Activated B cell treated with CpG ODN at 0.5 μM for 24 hours (primary cell): ENCODE data around the gene RCSD1. TPM values are rescaled to one million over a fixed set of nuclear protein-coding genes. Genes with fewer than 3 reads are reported as not detected.
"Not testable (repeated sequence)": the region's sequence is repeated elsewhere in the genome, so short reads cannot be mapped to it uniquely, and the experiment has no call there.

ENCODE experiments used
- ATAC-seq: fragments of 200-7000 bp; cut with Tn5 transposase; one replicate; pipeline ENCODE4 v1.10.0; 2021; ENCODE audit warnings: low read depth, mild to moderate bottlenecking, moderate library complexity
- CTCF ChIA-PET: fragments of 350-600 bp; sonication (Branson Sonifier 250); formaldehyde crosslinking; loops from one replicate; lab custom pipeline; 2021; ENCODE audit warnings: antibody characterized with exemption; lab: Charles Lee
- POLR2A ChIA-PET: fragments of 350-600 bp; sonication (Branson Sonifier 250); formaldehyde crosslinking; loops from one replicate; lab custom pipeline; 2021; ENCODE audit warnings: antibody characterized with exemption; lab: Charles Lee
- DNase-seq: peaks from one replicate; pipeline ENCODE4 v3.0.0; 2022
- H3K27ac Mint-ChIP-seq: one replicate; pipeline ENCODE4 v1.8.0; 2020; ENCODE audit warnings: mixed read lengths
- H3K27me3 Mint-ChIP-seq: one replicate; pipeline ENCODE4 v1.8.0; 2021; ENCODE audit warnings: mixed read lengths
- H3K36me3 Mint-ChIP-seq: one replicate; pipeline ENCODE4 v1.8.0; 2021; ENCODE audit warnings: low read depth, mixed read lengths
- H3K4me1 Mint-ChIP-seq: one replicate; pipeline ENCODE4 v1.8.0; 2021; ENCODE audit warnings: mixed read lengths
- H3K4me3 Mint-ChIP-seq: one replicate; pipeline ENCODE4 v1.8.0; 2020; ENCODE audit warnings: mild to moderate bottlenecking, mixed read lengths
- H3K9me3 Mint-ChIP-seq: one replicate; pipeline ENCODE4 v1.8.0; 2020; ENCODE audit warnings: mixed read lengths
- CTCF ChIP-seq: fragments of 200-600 bp; IDR thresholded peaks from one replicate; pipeline ENCODE4 v1.8.0; 2022; ENCODE audit warnings: antibody characterized with exemption, mild to moderate bottlenecking
- intact Hi-C: fragments of 100-400 bp; cut with micrococcal nuclease; formaldehyde crosslinking; loops from one replicate; pipeline ENCODE4 v1.15.1; 2024
- total RNA-seq: library from RNA; stranded (reverse); gene quantifications from 2 replicates; pipeline ENCODE4 v1.2.3, GENCODE V29; 2022

The RCSD1 gene
- total RNA-seq, 1 donor from 2014 or later, result 185 TPM

- ChIA-PET POLR2A (interaction anchor here (1.0 to 7.3 kb wide), 3 partner anchors 11 to 82 kb away, joined by 3 to 321 read pairs (median 20); partner anchors contain the start of gene RCSD1), CTCF (interaction anchor here (6.5 kb wide), 1 partner anchor 12 kb away, joined by 78 read pairs; no protein-coding TSS in a partner anchor)
- H3K27me3 Mint-ChIP-seq, result no peaks in the 10 kb centered on the region
- DNase-seq, result no peak
- peak overlapping the region; percentile 21 for H3K27ac Mint-ChIP-seq
- peaks cover 10% of the 10 kb centered on the region for H3K9me3 Mint-ChIP-seq
- no peak overlapping the region for H3K4me3 Mint-ChIP-seq
- no peak for ATAC-seq
- peaks cover 36% of the 10 kb centered on the region for H3K4me1 Mint-ChIP-seq
- peaks cover 20% of the 10 kb centered on the region for H3K36me3 Mint-ChIP-seq
- TF ChIP-seq CTCF, result no peak
- intact Hi-C loops, result no loop called here
Measured at GRCh38 chr1:167605576-167605975, 24.5 kb upstream of the RCSD1 start.

- no peak for ATAC-seq
- H3K4me1 Mint-ChIP-seq, result peaks cover 60% of the 10 kb centered on the region
- H3K27me3 Mint-ChIP-seq, result no peaks in the 10 kb centered on the region
- ChIA-PET POLR2A (interaction anchor here (1.2 to 1.6 kb wide), 2 partner anchors 9 to 16 kb away, joined by 4 to 5 read pairs; no protein-coding TSS in a partner anchor), CTCF (interaction anchor here (1.6 kb wide), 1 partner anchor 11 kb away, joined by 3 read pairs; no protein-coding TSS in a partner anchor)
- H3K9me3 Mint-ChIP-seq, result peaks cover 7% of the 10 kb centered on the region
- TF ChIP-seq CTCF, result no peak
- intact Hi-C loops, result no loop called here
- H3K4me3 Mint-ChIP-seq, result peak overlapping the region; percentile 1
- peaks cover 20% of the 10 kb centered on the region for H3K36me3 Mint-ChIP-seq
- no peak for DNase-seq
- peak overlapping the region; percentile 71 for H3K27ac Mint-ChIP-seq
Measured at GRCh38 chr1:167611983-167612382, 18.0 kb upstream of the RCSD1 start.

GRCh38 chr1:167612587-167613385 is 17.2 kb upstream of the RCSD1 start:
- Mint-ChIP-seq H3K9me3 (peaks cover 3% of the 10 kb centered on the region), H3K36me3 (peaks cover 15% of the 10 kb centered on the region), H3K27me3 (no peaks in the 10 kb centered on the region), H3K27ac (peak overlapping the region; percentile 51), H3K4me1 (peaks cover 68% of the 10 kb centered on the region), H3K4me3 (peak overlapping the region; percentile 12)
- intact Hi-C loops, result no loop called here
- DNase-seq (no peak), ATAC-seq (no peak)
- ChIA-PET CTCF (interaction anchor here (1.6 kb wide), 1 partner anchor 12 kb away, joined by 3 read pairs; no protein-coding TSS in a partner anchor), POLR2A (interaction anchor here (1.2 to 1.6 kb wide), 2 partner anchors 9 to 16 kb away, joined by 4 to 5 read pairs; no protein-coding TSS in a partner anchor)
- TF ChIP-seq CTCF, result no peak

GRCh38 chr1:167613984-167614383 is 16.0 kb upstream of the RCSD1 start:
- H3K9me3 Mint-ChIP-seq, DNase-seq, intact Hi-C loops, H3K36me3 Mint-ChIP-seq, H3K4me3 Mint-ChIP-seq, ATAC-seq, H3K27me3 Mint-ChIP-seq: not testable (repeated sequence)
- POLR2A ChIA-PET, result interaction anchor here (7.5 kb wide), 1 partner anchor 18 kb away, joined by 493 read pairs; the partner anchor contains the start of gene RCSD1
- CTCF ChIA-PET, result interaction anchor here (1.5 to 7.4 kb wide), 2 partner anchors 11 to 74 kb away, joined by 8 to 78 read pairs; no protein-coding TSS in a partner anchor
- peaks cover 80% of the 10 kb centered on the region for H3K4me1 Mint-ChIP-seq
- H3K27ac Mint-ChIP-seq, result peak overlapping the region; percentile 65

GRCh38 chr1:167614851-167615250 is 15.2 kb upstream of the RCSD1 start:
- intact Hi-C loops, result loop anchor here (5.0 kb wide), 1 partner anchor 288 kb away; no protein-coding TSS in a partner anchor
- Mint-ChIP-seq H3K27ac (peak overlapping the region; percentile 63), H3K4me3 (no peak overlapping the region)

More at GRCh38 chr1:167614851-167615250, 15.2 kb upstream of the RCSD1 start:
- Mint-ChIP-seq H3K36me3 (peaks cover 3% of the 10 kb centered on the region), H3K9me3 (no peaks in the 10 kb centered on the region), H3K27me3 (no peaks in the 10 kb centered on the region), H3K4me1 (peaks cover 87% of the 10 kb centered on the region)
- ChIA-PET CTCF (interaction anchor here (1.5 to 7.4 kb wide), 2 partner anchors 12 to 73 kb away, joined by 8 to 78 read pairs; no protein-coding TSS in a partner anchor), POLR2A (interaction anchor here (4.8 to 7.5 kb wide), 2 partner anchors 12 to 17 kb away, joined by 123 to 493 read pairs; partner anchors contain the start of gene RCSD1)
- DNase-seq, result no peak
- no peak for ATAC-seq
- TF ChIP-seq CTCF, result no peak
